ENCODE data around the gene MLKL.

- TF ChIP-seq CTCF (IDR thresholded peaks at IDR 0.05) (no peak), ZFX (IDR thresholded peaks at IDR 0.05; ENCODE audit: borderline replicate concordance) (no peak)
These were observed 34.6 kb downstream of the MLKL start for GRCh38 chr16:74666010-74666421.
